ENCODE measurements around the gene DCAKD.

DNA sequence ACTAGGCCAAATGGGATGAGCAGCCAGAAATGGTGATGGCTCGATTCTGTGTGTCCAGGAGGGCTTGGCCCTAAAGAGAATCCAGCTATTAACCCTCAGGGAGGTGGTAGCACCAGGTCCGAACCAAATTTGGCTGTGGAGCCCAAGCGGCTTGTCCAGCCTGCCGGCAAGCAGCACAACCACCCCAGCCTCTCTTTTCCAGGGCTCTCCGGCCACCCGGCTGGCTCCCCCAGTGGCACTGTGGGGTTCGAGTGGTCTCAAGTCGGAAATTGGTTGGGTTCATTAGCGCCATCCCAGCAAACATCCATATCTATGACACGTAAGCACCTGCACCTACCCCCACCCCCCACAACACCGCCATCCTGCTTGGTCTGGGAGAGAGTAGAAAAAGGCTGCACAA lies 45.5 kb upstream of the DCAKD start:
- TF ChIP-seq, protein P1, sequence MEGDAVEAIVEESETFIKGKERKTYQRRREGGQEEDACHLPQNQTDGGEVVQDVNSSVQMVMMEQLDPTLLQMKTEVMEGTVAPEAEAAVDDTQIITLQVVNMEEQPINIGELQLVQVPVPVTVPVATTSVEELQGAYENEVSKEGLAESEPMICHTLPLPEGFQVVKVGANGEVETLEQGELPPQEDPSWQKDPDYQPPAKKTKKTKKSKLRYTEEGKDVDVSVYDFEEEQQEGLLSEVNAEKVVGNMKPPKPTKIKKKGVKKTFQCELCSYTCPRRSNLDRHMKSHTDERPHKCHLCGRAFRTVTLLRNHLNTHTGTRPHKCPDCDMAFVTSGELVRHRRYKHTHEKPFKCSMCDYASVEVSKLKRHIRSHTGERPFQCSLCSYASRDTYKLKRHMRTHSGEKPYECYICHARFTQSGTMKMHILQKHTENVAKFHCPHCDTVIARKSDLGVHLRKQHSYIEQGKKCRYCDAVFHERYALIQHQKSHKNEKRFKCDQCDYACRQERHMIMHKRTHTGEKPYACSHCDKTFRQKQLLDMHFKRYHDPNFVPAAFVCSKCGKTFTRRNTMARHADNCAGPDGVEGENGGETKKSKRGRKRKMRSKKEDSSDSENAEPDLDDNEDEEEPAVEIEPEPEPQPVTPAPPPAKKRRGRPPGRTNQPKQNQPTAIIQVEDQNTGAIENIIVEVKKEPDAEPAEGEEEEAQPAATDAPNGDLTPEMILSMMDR (IDR thresholded peaks at IDR 0.05): no peak
- no peak for TF ChIP-seq POLR2A (IDR thresholded peaks at IDR 0.05)
